Dedifferentiated amniotic fluid mesenchymal stem cell (primary cell): ENCODE measurements around the gene SMCO4.
"Not testable (repeated sequence)": the region's sequence is repeated elsewhere in the genome, so short reads cannot be mapped to it uniquely, and the experiment has no call there.

Source experiments
- DNase-seq: peaks from one replicate; pipeline ENCODE4 v3.0.0-alpha.2; 2016; ENCODE audit errors: extremely low spot score

The SMCO4 gene, protein sequence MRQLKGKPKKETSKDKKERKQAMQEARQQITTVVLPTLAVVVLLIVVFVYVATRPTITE

DNA sequence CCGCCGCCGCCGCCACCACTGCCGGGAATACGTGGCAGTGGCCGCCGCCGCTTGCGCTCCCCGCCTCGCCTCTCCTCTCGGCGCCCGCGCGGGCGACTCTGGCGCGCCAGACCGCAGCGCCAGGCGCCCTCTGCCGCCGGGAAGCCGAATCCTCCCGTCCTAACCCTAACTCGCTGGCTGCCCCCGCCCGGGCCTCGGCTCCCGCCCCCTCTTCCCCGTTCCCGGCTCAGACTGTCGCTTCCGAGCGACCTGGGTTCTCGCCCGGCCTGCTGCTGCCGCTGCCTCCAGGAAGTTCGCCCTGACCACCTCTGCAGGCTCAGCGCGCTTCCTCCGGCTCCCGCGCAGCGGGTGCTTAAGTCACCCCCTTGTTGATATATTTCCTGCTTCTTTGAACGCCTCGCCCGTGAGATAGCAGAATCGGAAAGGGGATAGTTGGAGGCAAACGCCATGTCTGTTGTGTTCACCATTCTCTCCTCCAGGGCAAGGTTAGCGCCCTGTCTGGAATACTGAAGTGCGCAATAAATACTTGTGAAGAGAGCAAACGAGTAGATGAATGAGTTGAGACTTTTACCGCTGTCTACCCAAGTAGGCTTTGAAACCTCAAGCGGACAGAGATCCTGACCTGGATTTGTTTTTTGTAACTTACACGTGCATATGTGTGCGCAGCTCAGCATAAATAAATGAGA, at the start of gene SMCO4:
SMCO4 (minus strand) TSS at position 100 of the 686 bp plus-strand sequence. CDS start 64,202 bp downstream, outside the sequence.
- peak; percentile 76 for DNase-seq

DNA sequence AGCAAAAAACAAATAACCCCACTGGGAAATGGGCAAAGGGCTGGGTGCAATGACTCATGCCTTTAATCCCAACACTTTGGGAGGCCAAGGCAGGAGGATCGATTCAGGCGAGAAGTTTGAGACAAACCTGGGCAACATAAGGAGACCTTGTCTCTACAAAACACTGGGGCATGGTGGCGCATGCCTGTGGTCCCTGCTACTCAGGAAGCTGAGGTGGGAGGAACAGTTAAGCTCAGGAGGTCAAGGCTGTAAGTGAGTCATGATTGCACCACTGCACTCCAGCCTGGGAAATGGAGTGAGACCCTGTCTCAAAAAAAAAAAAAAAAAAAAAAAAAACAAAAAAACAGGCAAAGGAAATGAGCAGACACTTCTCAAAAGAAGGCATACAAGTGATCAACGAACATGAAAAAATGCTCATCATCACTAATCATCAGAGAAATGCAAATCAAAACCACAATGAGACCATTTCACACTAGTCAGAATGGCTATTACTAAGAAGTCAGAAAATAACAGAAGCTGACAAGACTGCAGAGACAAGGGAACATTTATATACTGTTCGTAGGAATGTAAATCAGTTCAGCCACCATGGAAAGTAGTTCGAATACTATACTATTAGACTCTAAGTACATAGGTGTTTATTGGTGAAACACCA, 48.2 kb upstream of the SMCO4 start:
- no peak for DNase-seq

DNA sequence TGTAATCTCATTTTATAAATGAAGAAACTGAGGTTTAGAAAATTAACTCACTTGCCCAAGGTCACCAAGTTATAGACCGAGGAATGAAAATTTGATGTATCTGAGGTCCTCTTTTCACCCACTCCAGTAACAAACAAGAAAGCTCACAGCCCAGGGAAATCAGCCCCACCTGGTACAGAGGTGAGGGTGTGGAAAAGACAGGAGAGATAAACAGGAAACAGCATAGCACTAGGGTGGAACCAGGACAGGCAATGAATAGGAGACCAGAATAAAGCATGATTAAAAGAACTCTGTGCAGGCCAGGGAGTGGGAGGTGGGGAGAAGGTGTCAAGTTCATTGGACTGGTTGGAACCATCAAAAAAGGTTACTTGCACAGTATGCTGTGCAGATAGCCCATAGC, 46.2 kb upstream of the SMCO4 start:
- DNase-seq = no peak

DNA sequence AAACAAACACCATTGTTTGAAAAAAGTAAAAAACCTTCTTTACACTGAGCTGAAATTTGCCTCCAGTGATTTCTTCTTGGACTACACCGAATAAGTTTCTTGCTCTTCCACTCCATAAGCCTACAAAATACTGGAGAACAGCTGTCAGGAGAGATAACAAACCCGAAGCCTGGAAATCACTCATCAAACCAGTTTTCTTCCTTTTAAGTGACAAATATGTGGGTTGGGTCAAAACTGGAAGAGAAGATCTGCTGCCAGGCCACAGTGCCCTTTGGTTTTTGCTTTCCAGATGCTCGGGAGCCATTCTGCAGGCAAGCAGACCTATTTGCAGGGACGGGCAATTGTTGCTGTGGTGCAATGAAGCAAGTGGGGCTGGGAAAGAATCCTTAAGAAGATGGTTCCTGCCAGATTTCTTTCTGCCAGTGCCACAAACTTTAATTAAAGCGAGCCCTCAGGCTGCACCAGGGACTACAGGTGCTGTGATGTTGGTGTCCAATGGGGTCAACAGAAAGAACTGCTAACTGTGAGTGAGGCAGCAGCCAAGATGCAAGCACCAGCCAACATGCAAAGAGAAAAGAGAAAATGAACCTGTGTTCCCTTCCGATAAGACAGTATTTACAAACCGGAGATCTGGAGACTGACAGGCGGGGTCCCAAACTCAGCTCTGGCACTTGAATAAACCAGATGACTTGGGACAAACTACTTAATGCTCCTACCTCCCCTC, 44.8 kb upstream of the SMCO4 start:
- DNase-seq = no peak

DNA sequence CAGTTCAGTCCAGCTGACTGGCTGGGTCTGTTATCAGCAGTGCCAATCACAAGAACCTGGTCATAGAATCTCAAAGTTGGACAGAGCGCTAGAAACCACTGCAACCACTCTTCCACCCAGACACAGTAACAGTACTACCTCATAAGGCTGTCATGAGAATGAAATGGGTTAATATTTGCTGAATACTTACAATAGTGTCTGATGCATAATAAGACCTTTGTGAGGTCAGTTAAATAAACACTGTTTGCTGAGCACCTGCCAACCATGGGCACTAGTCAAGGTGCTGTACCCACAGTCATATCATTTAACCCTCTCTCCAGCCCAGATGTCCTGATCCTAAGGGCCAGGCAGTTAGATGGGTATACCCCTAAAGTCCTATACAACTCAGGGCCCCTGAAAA, 44.2 kb upstream of the SMCO4 start:
- DNase-seq = not testable (repeated sequence)

DNA sequence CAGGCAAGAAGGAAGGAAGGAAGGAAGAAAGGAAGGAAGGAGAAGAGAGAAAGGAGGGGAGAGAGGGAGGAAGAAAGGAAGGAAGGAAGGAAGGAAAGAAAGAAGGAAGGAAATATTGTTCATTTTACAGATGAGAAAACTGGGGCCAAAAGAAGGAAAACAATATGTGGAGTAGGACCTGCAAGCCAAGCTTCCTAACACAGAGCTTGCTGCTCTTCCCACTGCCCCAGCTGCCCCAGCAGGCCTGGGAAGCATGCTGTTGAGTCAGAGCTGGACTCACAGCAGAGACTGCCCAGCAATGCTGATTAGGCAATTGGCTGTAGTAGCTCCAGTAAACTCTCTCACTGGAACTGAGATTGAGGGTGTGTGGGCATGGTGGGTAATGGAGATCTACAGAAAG, 42.6 kb upstream of the SMCO4 start:
- no peak for DNase-seq

DNA sequence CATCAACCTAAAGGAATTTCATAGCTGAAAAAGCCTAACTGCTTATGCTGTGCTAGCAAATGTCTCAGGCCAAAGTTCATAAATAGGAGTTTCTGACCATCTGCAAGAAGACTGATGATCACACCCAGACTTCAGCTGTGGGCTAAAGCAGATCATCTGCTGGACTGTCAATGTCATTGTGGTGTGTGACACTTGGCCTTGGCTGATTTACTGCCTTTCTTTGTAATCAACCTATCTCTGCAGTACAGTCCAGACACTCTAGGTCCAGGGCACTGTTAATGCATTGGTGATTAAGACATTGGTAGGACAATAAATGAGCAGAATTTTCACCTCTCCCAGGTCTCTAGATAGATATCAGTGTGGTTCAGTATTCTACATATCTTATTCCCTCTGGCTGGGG, 40.3 kb upstream of the SMCO4 start:
- no peak for DNase-seq

DNA sequence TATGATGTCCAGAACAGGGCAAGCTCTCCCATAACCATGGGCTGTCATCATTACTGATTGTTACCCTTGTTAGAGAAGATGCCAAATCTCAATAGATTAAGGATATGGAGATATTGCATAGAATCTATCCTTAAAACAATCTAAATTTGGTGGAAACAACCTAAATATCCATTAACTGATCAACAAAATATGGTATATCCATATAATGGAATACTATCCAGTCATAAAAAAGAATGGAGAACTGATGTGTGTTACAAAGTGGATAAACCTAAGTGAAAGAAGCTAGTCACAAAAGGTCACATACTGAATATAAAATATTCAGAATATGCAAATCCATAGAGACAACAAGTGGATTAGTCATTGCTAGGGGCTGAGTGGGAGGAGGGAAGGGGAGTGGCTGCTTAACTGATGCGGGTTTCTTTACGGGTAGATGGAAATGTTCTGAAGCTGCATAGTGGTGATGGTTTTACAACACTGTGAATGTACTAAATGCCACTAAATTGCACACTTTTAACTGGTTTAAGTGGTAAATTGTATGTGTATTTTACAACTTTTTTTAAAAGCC, 36.1 kb upstream of the SMCO4 start:
- no peak for DNase-seq

DNA sequence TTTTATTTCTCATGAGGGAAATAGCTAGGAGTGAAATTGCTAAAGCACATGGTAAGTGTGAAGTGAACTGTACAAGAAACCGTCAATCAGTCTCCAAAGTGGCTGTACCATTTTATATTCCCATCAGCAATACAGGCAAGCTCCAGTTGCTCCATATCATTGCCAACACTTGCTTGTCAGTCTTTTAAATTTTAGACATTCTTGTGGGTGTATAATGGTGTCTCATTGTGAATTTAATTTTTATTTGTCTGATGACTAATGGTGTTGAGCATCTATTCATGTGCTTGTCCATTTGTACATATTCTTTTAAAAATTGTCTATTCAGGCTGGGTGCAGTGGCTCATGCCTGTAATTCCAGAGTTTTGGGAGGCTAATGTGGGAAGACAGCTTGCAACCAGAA, 34.1 kb upstream of the SMCO4 start:
- no peak for DNase-seq

DNA sequence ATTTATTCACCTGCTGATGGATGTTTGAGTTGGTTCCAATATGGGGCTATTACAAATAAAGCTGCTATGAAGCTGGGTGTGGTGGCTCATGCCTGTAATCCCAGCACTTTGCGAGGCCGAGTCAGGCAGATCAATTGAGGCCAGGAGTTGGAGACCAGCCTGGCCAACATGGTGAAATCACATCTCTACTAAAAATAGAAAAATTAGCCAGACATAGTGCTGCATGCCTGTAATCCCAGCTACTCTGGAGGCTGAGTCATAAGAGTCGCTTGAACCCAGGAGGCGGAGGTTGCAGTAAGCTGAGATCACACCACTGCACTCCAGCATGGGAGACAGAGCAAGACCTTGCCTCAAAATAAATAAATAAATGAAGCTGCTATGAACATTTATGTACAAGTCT, 33.7 kb upstream of the SMCO4 start:
- DNase-seq = not testable (repeated sequence)

DNA sequence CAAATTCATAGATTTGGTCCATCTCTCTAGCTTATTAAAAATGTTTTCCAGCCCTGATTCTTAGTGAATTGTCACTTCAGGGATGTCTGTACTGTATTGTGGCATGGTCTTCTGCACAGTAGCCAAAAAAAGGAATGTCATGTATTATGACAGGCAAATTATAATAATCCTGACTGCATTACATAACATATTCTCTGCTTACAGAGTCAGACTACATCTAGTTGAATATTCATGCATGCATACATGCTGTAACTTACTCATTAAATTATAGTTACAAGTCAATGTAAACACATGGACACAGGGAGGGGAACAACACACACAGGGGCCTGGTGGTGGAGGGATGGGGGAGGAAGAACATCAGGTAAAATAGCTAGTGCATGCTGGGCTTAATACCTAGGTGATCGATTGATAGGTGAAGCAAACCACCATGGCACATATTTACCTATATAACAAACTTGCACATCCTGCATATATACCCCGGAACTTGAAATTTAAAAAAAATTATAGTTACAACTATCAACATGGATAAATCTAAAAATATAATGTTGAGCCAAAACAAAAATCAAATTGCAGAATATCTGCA, 31.5 kb upstream of the SMCO4 start:
- DNase-seq = no peak

DNA sequence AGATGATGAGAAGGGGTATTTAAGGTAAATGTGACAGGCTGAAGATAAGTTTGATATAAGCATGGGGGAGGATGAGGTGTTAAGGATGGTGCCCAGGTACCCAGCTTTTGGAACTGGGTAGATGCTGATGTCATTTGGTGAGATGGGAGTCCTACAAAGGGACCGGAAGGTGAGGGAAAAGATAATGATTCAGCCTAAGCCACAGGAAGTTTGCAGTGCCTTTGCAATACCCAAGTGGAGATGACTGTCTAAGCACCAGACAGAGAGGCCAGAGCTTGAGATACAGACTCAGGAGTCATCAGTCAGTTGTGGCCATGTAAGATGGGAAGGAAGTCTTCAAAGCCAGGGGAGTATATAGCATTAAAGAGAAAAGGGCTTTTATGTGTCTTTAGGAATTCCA, 30.0 kb upstream of the SMCO4 start:
- no peak for DNase-seq

DNA sequence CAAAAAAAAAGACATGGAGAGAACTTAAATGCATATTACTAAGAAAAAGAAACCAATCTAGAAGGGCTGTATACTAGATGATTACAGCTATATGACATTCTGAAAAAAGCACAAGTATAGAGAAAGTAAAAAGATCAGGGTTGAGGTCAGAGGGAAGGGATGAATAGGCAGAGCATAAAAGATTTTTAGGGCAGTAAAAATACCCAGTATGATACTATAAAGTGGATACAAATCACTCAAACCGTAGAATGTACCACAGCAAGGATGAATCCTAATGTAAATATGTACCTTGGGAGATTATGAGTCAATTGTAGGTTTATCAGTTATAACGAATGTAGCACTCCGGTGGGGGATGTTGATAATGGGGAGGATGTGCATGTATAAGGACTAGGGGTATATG, 29.4 kb upstream of the SMCO4 start:
- no peak for DNase-seq

DNA sequence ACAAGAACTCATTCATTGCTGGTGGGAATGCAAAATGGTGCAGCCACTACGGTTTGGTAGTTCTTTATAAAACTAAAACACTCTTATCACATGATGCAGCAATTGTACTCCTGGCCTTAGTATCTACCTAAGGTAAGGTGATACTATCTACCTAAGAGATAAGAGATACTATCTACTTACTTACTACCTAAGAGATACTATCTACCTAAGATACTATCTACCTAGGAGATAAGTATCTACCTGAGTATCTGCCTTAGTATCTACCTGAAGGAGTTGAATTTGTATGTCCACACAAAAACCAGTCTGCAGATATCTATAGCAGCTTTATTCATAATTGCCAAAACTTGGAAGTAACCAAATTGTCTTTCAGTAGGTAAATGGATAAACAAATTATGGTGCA, 29.0 kb upstream of the SMCO4 start:
- no peak for DNase-seq

DNA sequence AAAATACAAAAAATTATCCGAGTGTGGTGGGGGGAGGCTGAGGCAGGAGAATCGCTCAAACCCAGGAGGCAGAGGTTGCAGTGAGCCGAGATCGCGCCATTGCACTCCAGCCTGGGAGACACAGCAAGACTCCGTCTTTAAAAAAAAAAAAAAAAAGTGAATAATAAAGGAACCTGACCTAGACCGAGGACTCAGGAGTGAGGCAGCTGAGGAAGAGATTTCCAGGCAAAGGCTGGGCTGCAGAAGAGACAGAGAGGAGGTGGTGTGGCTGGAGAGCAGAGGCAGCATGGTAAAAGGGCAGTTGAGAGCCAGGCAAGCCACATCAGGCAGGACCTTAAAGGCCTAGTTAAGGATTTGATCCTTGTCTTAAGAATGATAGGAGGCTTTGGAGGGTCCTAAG, 28.4 kb upstream of the SMCO4 start:
- DNase-seq = no peak

DNA sequence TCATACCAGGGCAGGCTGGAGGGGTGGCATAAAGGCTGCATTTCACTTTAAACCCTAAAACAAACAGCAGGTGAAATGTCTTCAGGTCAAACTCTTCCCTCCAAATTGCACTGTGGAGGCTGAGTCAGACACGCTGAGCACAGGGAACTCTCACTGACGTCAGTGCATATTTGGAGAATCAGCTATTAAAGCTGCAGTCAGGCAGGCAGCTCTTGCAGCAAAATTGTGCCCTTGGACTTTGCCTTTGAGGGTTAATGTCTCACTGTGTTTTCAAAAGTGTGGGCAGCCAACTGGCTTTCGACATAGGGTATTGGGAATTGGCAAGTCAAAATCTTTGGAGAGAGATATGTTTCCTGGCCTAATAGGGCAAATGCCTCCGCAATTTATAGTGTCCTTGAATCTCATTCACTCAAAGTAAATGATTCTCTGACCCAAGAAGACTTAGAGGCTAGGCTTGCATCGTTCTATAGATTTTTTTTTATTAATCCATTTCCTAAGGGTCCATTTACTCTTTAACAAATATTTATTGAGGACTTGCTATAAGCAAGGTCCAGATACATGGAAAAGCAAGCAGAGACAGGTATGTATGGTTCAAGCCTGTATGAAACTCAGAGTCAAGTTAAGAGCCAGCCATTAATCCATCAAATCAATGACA, 27.7 kb upstream of the SMCO4 start:
- peak; percentile 27 for DNase-seq

DNA sequence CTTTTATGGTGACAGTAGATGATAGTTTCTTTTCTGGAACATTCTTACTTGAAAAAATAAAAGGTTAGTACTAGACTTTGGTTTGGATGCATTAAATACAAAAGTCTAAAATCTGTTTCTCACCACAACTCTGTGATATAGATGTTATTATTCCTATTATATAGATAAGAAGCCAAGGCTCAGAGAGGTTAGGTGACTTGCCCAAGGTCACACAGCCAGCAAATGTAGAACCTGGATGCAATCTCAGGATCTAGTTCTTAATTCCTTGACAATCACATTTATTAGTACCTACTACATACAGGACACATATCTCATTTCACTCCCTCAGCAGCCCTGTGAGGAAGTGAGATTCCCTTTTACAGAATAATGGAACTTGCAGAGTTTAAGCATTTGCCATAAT, 26.3 kb upstream of the SMCO4 start:
- no peak for DNase-seq

DNA sequence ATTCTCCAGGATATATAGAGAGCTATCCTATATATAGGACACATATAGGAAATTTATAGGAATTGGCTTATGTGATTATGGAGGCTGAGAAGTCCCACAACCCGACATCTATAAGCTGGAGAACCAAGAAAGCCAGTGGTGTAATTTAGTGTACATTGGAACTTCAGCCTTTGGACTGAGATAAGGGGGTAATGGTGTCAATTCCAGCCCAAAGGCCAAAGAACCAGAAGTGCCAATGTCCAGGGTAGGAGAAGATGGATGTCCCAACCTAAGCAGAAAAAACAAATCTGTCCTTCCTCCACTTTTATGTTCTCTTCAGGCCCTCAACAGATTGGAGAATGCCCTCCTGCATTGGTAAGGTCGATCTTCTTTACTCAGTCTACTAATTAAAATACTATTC, 25.5 kb upstream of the SMCO4 start:
- no peak for DNase-seq

DNA sequence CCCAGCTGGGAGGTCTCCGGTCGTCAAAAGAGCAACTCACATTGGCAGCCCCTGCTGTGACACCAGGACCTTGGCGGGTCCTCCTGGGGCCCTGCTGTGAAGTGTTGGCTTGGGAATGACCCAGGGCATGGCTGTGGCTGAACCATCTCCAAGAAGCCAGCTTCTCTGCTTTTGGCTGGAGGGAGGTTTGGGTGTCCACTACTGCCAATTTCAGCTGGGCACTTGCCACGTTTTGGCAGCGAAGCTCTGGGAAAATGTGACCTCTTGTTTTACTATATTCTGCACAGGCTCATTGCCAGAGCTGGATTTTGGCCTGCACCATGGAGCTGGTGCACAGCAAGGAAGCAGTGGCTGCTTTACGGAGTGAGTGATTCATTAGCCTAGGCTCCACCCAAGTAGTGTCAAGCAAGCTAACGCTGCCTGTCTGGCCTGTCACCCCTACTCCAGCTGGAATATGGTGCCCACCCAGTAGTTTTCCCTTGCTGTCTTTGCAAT, 24.3 kb upstream of the SMCO4 start:
- DNase-seq = no peak

DNA sequence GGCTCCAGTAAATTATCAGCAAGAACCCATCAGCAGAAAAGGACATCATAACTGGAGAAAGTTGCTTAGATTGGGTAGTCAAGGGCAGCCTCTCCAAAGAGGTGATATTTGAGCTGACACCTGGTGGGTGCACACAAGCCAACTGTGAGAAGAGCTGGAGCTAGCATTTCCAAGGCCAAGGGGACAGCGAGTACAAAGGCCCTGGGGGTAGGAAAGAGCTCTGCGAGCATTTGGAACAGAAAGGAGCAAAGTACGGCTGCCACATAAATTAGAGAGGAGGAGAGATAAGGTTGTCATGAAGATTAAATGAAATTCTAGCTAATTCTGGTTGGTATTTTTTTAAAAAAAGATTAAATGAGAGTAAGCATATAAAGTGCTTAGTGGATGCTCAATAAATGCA, 21.7 kb upstream of the SMCO4 start:
- no peak for DNase-seq

DNA sequence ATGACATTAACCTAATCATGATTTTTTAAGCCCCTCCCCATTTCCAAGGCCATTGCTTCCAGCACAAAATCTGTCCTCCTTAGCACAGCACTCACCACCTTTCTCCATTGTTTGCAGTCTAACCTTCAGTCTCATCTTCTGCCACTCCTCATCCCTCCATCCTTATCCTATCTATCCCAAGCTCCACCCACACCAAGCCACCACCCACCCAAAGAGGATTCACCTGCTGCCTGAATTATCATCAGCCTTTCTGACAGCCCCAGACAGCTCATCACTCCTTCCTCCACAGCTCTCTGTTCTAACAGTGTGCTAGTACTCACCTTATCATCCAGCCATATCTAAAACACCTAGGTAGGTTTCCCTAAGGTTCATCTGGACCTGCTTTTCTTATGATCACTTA, 20.7 kb upstream of the SMCO4 start:
- no peak for DNase-seq
